Astrocyte of the cerebellum (primary cell): ENCODE measurements around the gene SPSB2.
A peak's percentile ranks its signal among the peaks of the same experiment; 100 is the strongest.
"Not testable (repeated sequence)": the region's sequence is repeated elsewhere in the genome, so short reads cannot be mapped to it uniquely, and the experiment has no call there.

Experiments used
- DNase-seq: peaks from one replicate; pipeline ENCODE4 v3.0.0-alpha.2; 2011; ENCODE audit warnings: low read depth
- H3K4me3 ChIP-seq: 2 replicates; pipeline ENCODE4 v1.5.1; 2011; ENCODE audit warnings: mild to moderate bottlenecking, low read depth, low read length, moderate library complexity
- in situ Hi-C: cut with HindIII; loops from 2 replicates; pipeline ENCODE4 v1.10.0; 2017; ENCODE audit warnings: low sequenced_read_pairs
- TF ChIP-seq, protein P1 (sequence below): IDR thresholded peaks from 2 replicates; pipeline ENCODE4 v1.5.1; 2012; ENCODE audit warnings: low read length, low read depth, moderate library complexity, mild to moderate bottlenecking; ENCODE audit errors: missing control alignments

Gene SPSB2

DNA sequence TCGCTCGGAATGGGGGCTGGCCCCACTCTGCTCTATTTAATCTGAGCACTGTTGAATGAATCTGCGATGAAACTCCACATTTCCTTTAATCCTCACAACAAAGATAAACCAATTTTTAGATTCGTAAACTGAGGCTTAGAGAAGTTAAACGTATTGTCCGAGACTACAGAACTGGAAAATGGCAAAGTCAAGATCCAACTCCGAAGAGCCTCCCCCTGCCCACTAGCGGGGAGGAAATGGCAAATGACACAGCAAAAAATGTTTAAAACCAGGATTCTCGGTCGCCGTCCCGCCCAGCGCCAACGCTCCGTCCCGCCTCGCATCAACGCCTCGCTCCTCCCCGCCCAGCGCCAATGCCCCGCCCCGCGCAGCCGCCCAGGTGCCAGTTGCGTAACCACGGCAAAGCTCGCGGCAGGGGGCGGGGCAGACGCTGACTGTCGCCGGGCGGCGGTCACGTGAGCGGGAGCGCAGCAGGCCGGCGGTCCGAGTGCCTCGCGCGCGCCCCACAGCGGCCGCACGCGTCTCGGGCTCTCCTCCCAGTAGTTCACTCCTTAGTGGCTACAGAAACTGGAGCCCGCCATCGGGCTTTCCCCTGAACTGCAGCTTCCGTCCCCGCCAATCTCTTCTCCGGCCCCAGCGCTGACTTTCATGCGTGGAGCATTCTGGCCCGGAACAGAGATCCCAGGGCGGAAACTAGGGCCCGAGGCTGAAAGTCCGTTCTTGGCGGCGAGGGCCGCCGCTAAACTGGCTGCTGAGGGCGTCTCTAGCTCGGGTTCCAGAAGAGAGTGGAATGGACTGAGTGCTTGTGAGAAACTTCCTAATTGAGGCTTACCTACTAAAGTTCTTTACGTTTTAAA lies 17.9 kb upstream of the SPSB2 start:
- TF ChIP-seq, protein P1, sequence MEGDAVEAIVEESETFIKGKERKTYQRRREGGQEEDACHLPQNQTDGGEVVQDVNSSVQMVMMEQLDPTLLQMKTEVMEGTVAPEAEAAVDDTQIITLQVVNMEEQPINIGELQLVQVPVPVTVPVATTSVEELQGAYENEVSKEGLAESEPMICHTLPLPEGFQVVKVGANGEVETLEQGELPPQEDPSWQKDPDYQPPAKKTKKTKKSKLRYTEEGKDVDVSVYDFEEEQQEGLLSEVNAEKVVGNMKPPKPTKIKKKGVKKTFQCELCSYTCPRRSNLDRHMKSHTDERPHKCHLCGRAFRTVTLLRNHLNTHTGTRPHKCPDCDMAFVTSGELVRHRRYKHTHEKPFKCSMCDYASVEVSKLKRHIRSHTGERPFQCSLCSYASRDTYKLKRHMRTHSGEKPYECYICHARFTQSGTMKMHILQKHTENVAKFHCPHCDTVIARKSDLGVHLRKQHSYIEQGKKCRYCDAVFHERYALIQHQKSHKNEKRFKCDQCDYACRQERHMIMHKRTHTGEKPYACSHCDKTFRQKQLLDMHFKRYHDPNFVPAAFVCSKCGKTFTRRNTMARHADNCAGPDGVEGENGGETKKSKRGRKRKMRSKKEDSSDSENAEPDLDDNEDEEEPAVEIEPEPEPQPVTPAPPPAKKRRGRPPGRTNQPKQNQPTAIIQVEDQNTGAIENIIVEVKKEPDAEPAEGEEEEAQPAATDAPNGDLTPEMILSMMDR: peak; percentile 75
- in situ Hi-C loops: no loop called here
- peak; percentile 87 for DNase-seq
- peak overlapping the region; percentile 41 for H3K4me3 ChIP-seq

DNA sequence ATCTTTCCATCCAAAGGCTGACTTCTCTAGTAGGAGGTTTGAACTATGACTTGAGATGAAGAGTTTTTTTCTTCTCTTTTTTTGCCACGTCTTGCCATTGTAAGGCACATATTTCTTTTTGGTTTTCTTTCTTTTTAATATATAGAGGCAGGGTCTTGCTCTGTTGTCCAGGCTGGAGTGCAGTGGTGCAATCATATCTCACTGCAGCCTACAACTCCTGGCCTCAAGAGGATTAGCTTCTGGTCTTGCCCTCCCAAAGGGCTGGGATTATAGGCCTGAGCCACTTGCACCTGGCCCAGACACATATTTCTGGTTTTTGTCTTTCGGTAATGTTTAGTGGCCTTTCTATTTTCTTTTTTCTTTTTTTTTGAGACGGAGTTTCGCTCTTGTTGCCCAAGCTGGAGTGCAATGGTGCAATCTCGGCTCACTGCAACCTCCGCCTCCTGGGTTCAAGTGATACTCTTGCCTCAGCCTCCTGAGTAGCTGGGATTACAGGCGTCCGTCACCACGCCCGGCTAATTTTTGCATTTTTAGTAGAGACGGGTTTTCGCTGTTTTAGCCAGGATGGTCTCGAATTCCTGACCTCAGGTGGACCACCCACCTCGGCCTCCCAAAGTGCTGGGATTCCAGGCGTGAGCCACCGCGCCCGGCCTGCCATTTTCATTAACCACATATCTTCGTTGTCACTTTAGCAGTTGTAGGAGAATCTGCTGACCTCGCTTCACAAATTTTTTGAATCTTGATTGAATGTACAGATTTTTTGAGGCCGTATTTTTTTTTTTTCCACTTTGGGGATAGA lies 16.9 kb upstream of the SPSB2 start:
- H3K4me3 ChIP-seq, DNase-seq, in situ Hi-C loops: not testable (repeated sequence)

DNA sequence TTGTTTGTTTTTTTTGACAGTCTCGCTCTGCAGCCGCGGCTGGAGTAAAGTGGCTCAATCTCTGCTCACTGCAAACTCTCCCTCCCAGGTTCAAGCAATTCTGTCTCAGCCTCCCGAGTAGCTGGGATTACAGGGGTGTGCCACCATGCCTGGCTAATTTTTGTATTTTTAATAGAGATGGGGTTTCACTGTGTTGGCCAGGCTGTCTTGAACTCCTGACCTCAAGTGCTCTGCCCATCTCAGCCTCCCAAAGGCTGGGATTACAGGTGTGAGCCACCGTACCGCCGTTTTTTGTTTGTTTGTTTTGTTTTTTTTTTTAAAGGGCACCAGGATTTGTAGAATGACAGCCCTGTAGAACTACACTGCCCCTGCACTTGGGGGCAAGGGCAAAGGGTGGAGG lies 15.7 kb upstream of the SPSB2 start:
- in situ Hi-C loops: not testable (repeated sequence)

DNA sequence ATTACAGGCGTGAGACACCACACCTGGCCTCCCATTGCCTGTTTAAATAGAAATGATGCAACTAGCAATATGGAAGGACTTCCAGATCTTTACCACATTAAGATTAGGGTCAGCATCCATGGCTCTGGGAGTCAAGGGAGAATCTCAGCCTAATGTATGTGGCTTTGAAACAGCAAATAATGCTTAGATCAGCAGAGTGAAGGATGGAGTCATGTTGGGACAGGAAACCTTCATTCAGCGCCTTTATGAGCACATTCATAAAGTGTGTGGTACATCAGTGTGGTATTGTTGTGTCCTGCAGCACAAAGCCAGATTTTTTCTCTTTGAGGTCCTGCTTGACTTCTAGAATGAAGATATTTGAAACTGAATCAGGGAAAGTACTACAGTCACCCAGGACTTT lies 15.3 kb upstream of the SPSB2 start:
- H3K4me3 ChIP-seq: no peak overlapping the region
- TF ChIP-seq, protein P1: no peak
- DNase-seq: no peak
- in situ Hi-C loops: no loop called here

More for the DNA sequence above, 15.7 kb upstream of the SPSB2 start:
- DNase-seq, H3K4me3 ChIP-seq: not testable (repeated sequence)

DNA sequence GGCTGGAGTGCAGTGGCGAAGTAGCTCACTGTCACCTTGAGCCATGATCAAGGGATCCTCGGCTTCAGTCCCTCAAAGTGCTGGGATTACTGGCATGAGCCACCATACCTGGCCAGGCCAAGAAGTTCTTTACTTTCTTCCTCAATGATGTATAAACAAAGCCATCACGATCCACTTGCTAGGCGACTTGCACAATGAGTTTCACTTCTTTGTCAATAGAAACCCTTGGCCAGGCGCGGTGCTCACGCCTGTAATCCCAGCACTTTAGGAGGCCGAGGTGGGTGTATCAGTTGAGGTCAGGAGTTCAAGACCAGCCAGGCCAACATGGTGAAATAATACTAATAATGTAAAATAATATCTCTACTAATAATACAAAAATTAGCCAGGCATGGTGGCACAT lies 14.4 kb upstream of the SPSB2 start:
- DNase-seq: no peak

DNA sequence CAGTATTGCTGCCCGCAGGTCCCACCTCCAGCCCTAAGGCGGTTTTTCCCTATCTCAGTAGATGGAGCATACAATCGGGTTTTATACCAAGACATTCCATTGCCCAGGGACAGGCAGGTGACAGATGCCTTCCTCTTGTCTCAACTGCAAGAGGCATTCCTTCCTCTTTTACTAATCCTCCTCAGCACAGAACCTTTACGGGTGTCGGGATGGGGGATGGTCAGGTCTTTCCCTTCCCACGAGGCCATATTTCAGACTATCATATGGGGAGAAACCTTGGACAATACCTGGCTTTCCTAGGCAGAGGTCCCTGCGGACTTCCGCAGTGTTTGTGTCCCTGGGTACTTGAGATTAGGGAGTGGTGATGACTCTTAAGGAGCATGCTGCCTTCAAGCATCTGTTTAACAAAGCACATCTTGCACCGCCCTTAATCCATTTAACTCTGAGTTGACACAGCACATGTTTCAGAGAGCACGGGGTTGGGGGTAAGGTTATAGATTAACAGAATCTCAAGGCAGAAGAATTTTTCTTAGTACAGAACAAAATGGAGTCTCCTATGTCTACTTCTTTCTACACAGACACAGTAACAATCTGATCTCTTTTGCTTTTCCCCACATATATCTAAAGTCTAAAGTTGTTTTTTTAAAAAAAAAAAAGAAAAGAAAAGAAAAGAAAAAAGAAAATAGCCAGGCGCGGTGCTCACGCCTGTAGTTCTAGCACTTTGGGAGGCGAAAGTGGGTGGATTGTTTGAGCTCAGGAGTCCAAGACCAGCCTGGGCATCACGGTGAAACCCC lies 13.3 kb upstream of the SPSB2 start:
- in situ Hi-C loops, DNase-seq, H3K4me3 ChIP-seq: not testable (repeated sequence)

More for the DNA sequence above, 14.4 kb upstream of the SPSB2 start:
- no peak overlapping the region for H3K4me3 ChIP-seq
- TF ChIP-seq, protein P1: no peak
- in situ Hi-C loops: no loop called here

DNA sequence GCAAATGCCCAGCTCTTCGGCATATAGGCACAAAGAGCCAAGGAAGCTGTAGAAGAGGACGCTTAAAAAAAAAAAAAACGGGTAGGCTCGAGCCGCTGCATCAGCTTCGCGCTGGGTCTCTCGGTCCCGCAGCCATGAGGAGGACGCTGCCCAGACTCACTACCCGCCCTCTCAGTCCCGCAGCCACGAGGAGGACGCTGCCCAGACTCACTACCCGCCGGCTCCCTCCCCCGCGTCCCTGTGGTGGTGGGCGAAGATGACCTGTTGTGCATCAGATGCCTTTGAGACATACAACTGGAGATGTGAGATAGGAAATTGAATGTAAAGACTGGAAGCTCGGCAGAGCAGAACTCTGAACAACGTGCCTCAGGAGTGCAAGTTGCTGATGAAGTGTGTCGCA lies 11.4 kb upstream of the SPSB2 start:
- TF ChIP-seq, protein P1: no peak
- H3K4me3 ChIP-seq: no peak overlapping the region
- in situ Hi-C loops: no loop called here
- DNase-seq: no peak

DNA sequence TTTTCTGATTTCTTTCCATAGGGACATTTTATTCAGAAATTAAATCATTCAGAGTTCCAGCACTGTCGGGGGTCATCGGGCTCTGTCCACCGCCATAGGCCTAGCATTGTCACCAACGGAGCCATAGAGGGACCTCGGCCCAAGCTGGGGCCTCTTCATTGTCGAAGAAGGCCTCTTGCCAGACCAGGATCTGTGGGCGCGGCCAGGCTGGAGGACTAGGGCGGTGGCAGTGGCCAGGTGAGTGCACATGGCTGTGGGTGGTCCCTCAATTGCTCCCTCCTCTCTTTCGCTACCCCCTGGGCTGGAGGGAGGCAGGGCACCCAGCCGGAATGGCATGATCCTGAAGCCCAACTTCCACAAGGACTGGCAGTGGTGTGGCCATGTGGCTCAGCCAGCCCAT lies 10.6 kb upstream of the SPSB2 start:
- in situ Hi-C loops: no loop called here
- H3K4me3 ChIP-seq: no peak overlapping the region
- TF ChIP-seq, protein P1: no peak
- no peak for DNase-seq
